ENCODE data around the gene WWOX. TPM values are rescaled to one million over a fixed set of nuclear protein-coding genes. Genes with fewer than 3 reads are reported as not detected.

Gene WWOX
- total RNA-seq, 1 experiment from 2014 or later, result 15.6 TPM

DNA sequence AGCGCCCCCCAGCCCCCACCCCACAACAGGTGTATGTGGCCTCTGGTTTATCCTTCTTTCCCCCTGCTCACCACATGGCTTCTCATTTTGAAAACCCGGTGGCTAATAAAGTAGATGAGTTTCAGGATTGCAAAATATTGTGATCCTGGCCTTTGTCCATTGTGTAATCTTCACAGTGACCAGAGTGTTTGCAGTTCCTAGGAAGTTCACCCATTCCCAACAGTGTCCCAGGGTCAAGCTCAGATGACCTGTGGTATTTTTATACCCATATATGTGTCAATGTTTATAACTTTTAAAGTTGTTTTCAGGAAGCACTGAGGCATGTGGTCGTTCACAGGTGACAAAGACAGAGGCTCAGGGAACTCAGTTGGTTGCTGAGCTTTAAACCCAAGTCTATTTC is 721.9 kb downstream of the WWOX start:
- Mint-ChIP-seq H3K4me1 (peaks cover 8% of the 10 kb centered on the region in 2 experiments; a peak in 3 of 4 replicates), H3K36me3 (ENCODE audit: insufficient read depth in 1 of 3, low read depth in 3 of 3) (peaks cover 0 to 6% (median 0%) of the 10 kb centered on the region in 3 experiments; a peak in 2 of 7 replicates), H3K27me3 (ENCODE audit: low read depth) (no peaks in the 10 kb centered on the region), H3K4me3 (no peak overlapping the region), H3K27ac (no peak overlapping the region), H3K9me3 (peaks cover 0 to 4% of the 10 kb centered on the region in 2 experiments; a peak in 2 of 5 replicates)
- Histone ChIP-seq H3K9me3 (ENCODE audit: control insufficient read depth, low read depth, low read length) (no peaks in the 10 kb centered on the region), H2AK5ac (ENCODE audit: insufficient read length, low read length) (no peak overlapping the region), H3K4ac (ENCODE audit: low read depth, low read length) (no peak overlapping the region), H2BK20ac (ENCODE audit: low read depth, low read length, poor library complexity, severe bottlenecking) (no peak overlapping the region), H3K27me3 (ENCODE audit: insufficient read depth, low read length) (no peaks in the 10 kb centered on the region), H3K9ac (ENCODE audit: extremely low read depth, insufficient read length, low read length) (no peak overlapping the region), H2BK5ac (ENCODE audit: insufficient read length, low read length) (no peak overlapping the region), H2BK12ac (ENCODE audit: insufficient read length, low read depth, low read length) (no peak overlapping the region), H3K4me2 (ENCODE audit: insufficient read depth, insufficient read length, low read length) (no peak overlapping the region), H4K20me1 (ENCODE audit: control insufficient read depth, insufficient read depth, insufficient read length) (no peaks in the 10 kb centered on the region), H3K23ac (ENCODE audit: insufficient read length, low read depth, low read length) (no peak overlapping the region), H3K79me2 (ENCODE audit: insufficient read depth, low read length) (no peaks in the 10 kb centered on the region), H3K18ac (ENCODE audit: insufficient read length, low read depth, low read length) (no peak overlapping the region), H3K56ac (ENCODE audit: insufficient read length, low read depth, low read length) (no peak overlapping the region), H2BK15ac (ENCODE audit: low read depth, low read length) (no peak overlapping the region), H3K14ac (ENCODE audit: insufficient read depth, low read length) (no peak overlapping the region), H2BK120ac (ENCODE audit: low read depth, low read length, poor library complexity, severe bottlenecking) (no peak overlapping the region), H4K5ac (ENCODE audit: insufficient read length, low read depth, low read length) (no peak overlapping the region), H3T11ph (ENCODE audit: low read length) (no peak overlapping the region), H3K23me2 (ENCODE audit: insufficient read length, low read depth, low read length, poor library complexity, severe bottlenecking) (no peaks in the 10 kb centered on the region), H2AFZ (ENCODE audit: low read length) (no peak overlapping the region), H3K27ac (ENCODE audit: insufficient read length, low read depth, low read length) (no peak overlapping the region), H3K79me1 (ENCODE audit: insufficient read depth, low read depth, low read length, poor library complexity, severe bottlenecking) (no peaks in the 10 kb centered on the region), H4K8ac (replicated peaks; ENCODE audit: insufficient read length, low read depth, low read length) (no peak overlapping the region), H4K91ac (ENCODE audit: insufficient read length, low read depth, low read length) (no peak overlapping the region), H3K4me1 (ENCODE audit: insufficient read depth, low read length) (no peaks in the 10 kb centered on the region; the same call in 1 of the 2 replicates)
- TF ChIP-seq, protein P1, sequence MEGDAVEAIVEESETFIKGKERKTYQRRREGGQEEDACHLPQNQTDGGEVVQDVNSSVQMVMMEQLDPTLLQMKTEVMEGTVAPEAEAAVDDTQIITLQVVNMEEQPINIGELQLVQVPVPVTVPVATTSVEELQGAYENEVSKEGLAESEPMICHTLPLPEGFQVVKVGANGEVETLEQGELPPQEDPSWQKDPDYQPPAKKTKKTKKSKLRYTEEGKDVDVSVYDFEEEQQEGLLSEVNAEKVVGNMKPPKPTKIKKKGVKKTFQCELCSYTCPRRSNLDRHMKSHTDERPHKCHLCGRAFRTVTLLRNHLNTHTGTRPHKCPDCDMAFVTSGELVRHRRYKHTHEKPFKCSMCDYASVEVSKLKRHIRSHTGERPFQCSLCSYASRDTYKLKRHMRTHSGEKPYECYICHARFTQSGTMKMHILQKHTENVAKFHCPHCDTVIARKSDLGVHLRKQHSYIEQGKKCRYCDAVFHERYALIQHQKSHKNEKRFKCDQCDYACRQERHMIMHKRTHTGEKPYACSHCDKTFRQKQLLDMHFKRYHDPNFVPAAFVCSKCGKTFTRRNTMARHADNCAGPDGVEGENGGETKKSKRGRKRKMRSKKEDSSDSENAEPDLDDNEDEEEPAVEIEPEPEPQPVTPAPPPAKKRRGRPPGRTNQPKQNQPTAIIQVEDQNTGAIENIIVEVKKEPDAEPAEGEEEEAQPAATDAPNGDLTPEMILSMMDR (conservative IDR thresholded peaks at IDR 0.05), result no peak
- no peak for DNase-seq
- no CpG with 5 or more reads among the region's 3 CpGs for WGBS (ENCODE audit: extremely low coverage, insufficient read length, low lambda C conversion rate)
